Cardiac fibroblast (primary cell): ENCODE results near the gene LIG3.

Experiments
- DNase-seq, 2 donors: peaks; one replicate each; pipeline versions ENCODE4 v3.0.0 to v3.0.0-alpha.2; 2010; ENCODE audit warnings: low read depth in 2 of 2
- H3K4me3 ChIP-seq, 2 donors: replicated peaks in 1 of 2; 1 replicate in 1 of 2; 2 replicates in 1 of 2; pipeline ENCODE4 v1.5.1; 2011; ENCODE audit warnings: low read depth in 2 of 2, low read length in 2 of 2, mild to moderate bottlenecking in 2 of 2, moderate library complexity in 1 of 2
- TF ChIP-seq, protein P1 (sequence below): IDR thresholded peaks from one replicate; pipeline ENCODE4 v1.5.1; 2011; ENCODE audit warnings: low read depth, mild to moderate bottlenecking, low read length, inconsistent platforms

The LIG3 gene

DNA sequence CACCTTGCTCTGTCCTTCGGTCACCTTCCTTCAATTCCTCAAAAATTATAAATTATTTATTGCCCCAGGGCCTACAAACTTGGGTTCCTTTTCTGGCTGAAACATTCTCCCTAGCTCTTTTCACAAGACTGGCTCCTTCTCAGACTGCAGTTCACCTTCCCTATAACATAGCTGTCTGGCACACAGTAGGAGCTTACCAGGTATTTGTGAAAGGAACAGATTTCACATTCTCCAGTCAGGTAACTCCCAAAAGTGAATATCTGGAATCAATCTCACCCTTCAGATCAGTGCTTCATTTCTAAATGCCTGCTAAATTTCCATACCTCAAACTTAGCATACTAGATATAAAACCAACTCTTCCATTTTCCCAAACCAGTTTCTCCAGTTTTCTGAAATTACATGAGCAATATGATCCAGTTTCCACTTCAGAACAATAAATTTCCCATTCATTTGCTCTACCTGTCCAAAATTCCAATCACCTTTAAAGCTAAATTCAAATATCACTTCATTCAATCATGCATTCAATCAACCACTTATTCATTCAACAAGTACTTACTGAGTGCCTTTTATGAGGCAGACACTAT lies 77.1 kb downstream of the LIG3 start:
- TF ChIP-seq, protein P1, sequence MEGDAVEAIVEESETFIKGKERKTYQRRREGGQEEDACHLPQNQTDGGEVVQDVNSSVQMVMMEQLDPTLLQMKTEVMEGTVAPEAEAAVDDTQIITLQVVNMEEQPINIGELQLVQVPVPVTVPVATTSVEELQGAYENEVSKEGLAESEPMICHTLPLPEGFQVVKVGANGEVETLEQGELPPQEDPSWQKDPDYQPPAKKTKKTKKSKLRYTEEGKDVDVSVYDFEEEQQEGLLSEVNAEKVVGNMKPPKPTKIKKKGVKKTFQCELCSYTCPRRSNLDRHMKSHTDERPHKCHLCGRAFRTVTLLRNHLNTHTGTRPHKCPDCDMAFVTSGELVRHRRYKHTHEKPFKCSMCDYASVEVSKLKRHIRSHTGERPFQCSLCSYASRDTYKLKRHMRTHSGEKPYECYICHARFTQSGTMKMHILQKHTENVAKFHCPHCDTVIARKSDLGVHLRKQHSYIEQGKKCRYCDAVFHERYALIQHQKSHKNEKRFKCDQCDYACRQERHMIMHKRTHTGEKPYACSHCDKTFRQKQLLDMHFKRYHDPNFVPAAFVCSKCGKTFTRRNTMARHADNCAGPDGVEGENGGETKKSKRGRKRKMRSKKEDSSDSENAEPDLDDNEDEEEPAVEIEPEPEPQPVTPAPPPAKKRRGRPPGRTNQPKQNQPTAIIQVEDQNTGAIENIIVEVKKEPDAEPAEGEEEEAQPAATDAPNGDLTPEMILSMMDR: no peak
- DNase-seq: no peak
- no peak overlapping the region for H3K4me3 ChIP-seq
